Hepatocyte (in vitro differentiated cells): ENCODE results near the gene BCL11A. TPM values are rescaled to one million over a fixed set of nuclear protein-coding genes. Genes with fewer than 3 reads are reported as not detected.

Experiments used
- DNase-seq: peaks from one replicate; pipeline ENCODE4 v3.0.0-alpha.2; 2016; ENCODE audit warnings: low spot score
- H2AFZ ChIP-seq: fragments of 200-600 bp; sonication (generic); 2 replicates; pipeline ENCODE4 v1.6.0; 2016; ENCODE audit warnings: antibody characterized with exemption, mild to moderate bottlenecking
- H3K27ac ChIP-seq: fragments of 200-600 bp; sonication (generic); 2 replicates; pipeline ENCODE4 v1.5.1; 2016; ENCODE audit warnings: mild to moderate bottlenecking
- H3K27me3 ChIP-seq: fragments of 200-600 bp; sonication (generic); 2 replicates; pipeline ENCODE4 v1.6.1; 2016
- H3K36me3 ChIP-seq: fragments of 200-600 bp; sonication (generic); replicated peaks from 2 replicates; pipeline ENCODE4 v1.5.1; 2016; ENCODE audit warnings: low read depth; ENCODE audit not compliant: insufficient read depth
- H3K4me1 ChIP-seq: fragments of 200-600 bp; sonication (generic); 2 replicates; pipeline ENCODE4 v1.5.1; 2016; ENCODE audit warnings: mild to moderate bottlenecking, moderate library complexity; ENCODE audit not compliant: insufficient read depth
- H3K4me2 ChIP-seq: fragments of 200-600 bp; sonication (generic); 2 replicates; pipeline ENCODE4 v1.6.0; 2016
- H3K4me3 ChIP-seq: fragments of 200-600 bp; sonication (generic); 2 replicates; pipeline ENCODE4 v1.5.1; 2016; ENCODE audit warnings: mild to moderate bottlenecking
- H3K79me2 ChIP-seq: fragments of 200-600 bp; sonication (generic); 2 replicates; pipeline ENCODE4 v1.6.0; 2017; ENCODE audit warnings: mild to moderate bottlenecking
- H3K9me2 ChIP-seq: fragments of 200-600 bp; sonication (generic); replicated peaks from 2 replicates; pipeline ENCODE4 v1.6.0; 2017; ENCODE audit warnings: mild to moderate bottlenecking; ENCODE audit not compliant: insufficient read depth
- H3K9me3 ChIP-seq: fragments of 200-600 bp; sonication (generic); 2 replicates; pipeline ENCODE4 v1.5.1; 2016; ENCODE audit warnings: low read depth, mild to moderate bottlenecking
- H4K20me1 ChIP-seq: fragments of 200-600 bp; sonication (generic); 2 replicates; pipeline ENCODE4 v1.6.0; 2016; ENCODE audit warnings: mild to moderate bottlenecking; ENCODE audit not compliant: insufficient read depth, poor library complexity, severe bottlenecking
- EZH2 ChIP-seq: fragments of 200-600 bp; sonication (generic); IDR thresholded peaks from 2 replicates; pipeline ENCODE4 v1.6.1; 2016; ENCODE audit warnings: antibody characterized with exemption, mild to moderate bottlenecking, borderline replicate concordance
- EZH2phosphoT487 ChIP-seq: fragments of 200-600 bp; sonication (generic); IDR thresholded peaks from one replicate; pipeline ENCODE4 v1.6.1; 2018; ENCODE audit warnings: antibody characterized with exemption, mild to moderate bottlenecking, low read depth, moderate library complexity; ENCODE audit not compliant: unreplicated experiment, severe bottlenecking
- WGBS: methylation state at CpG from one replicate; pipeline ENCODE4 v1.1.6; 2016; ENCODE audit warnings: low lambda C conversion rate; ENCODE audit errors: missing lambda C conversion rate; 5-methylcytosine and 5-hydroxymethylcytosine counted together
- polyA plus RNA-seq: library from polyadenylated mRNA; unstranded; fragments of >200 nt; fragmentation: Nextera tagmentation; extraction: Ambion mirVana; gene quantifications from 2 replicates; pipeline ENCODE4 v1.2.1, GENCODE V29; 2016
- total RNA-seq: library from RNA; depleted of rRNA; stranded (reverse); fragments of >200 nt; gene quantifications from 2 replicates; pipeline ENCODE4 v1.2.3, GENCODE V29; 2014
- TF ChIP-seq, protein P1 (sequence below): fragments of 200-600 bp; sonication (generic); IDR thresholded peaks from 2 replicates; pipeline ENCODE4 v1.5.1; 2016; ENCODE audit warnings: antibody characterized with exemption, mild to moderate bottlenecking; ENCODE audit not compliant: poor library complexity

The BCL11A gene
- total and polyA plus RNA-seq, 2 experiments from 2014 or later, result 14.4 to 22.6 TPM

DNA sequence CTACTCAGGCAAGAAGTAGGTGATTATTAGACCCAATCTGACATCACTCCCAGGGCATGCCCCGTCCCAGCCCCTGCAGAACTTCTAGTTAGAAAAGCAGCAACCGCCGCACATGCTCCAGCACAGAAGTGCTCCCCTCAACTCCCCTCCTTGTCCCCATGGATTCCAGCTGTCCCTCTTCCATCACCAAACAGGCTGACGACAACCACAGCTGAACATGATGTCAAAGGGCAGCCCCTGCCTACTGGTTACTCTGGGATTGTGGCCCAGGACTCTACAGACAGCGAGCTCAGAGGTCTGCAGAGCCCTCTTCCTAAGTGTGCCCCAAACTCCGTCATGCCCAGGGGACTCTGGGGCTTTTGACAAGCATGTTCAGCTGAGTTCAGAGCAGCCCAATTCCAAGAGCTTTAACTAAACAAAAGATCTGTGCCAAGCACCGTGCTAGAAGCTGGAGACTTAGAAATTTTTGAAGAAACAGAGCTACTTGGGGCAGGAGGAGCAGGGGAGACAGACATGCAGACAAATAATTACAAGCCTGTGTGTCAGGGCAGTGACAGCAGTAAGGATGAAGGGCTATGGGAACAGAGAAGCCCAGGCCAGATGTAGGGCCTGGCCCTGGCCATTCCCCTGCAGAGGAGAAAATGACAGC, 148.1 kb downstream of the BCL11A start:
- H3K9me3 ChIP-seq, result no peaks in the 10 kb centered on the region
- no peak overlapping the region for H2AFZ ChIP-seq
- H3K27me3 ChIP-seq, result no peaks in the 10 kb centered on the region
- H3K79me2 ChIP-seq, result no peaks in the 10 kb centered on the region
- H3K9me2 ChIP-seq, result no peaks in the 10 kb centered on the region
- DNase-seq, result no peak
- no peaks in the 10 kb centered on the region for H4K20me1 ChIP-seq
- H3K27ac ChIP-seq, result no peak overlapping the region
- TF ChIP-seq EZH2phosphoT487 (no peak), EZH2 (no peak)
- TF ChIP-seq, protein P1, sequence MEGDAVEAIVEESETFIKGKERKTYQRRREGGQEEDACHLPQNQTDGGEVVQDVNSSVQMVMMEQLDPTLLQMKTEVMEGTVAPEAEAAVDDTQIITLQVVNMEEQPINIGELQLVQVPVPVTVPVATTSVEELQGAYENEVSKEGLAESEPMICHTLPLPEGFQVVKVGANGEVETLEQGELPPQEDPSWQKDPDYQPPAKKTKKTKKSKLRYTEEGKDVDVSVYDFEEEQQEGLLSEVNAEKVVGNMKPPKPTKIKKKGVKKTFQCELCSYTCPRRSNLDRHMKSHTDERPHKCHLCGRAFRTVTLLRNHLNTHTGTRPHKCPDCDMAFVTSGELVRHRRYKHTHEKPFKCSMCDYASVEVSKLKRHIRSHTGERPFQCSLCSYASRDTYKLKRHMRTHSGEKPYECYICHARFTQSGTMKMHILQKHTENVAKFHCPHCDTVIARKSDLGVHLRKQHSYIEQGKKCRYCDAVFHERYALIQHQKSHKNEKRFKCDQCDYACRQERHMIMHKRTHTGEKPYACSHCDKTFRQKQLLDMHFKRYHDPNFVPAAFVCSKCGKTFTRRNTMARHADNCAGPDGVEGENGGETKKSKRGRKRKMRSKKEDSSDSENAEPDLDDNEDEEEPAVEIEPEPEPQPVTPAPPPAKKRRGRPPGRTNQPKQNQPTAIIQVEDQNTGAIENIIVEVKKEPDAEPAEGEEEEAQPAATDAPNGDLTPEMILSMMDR, result no peak
- no peak overlapping the region for H3K4me3 ChIP-seq
- WGBS, result 84% methylated on average over 7 of the region's 7 CpGs
- H3K36me3 ChIP-seq, result no peaks in the 10 kb centered on the region
- peaks cover 19% of the 10 kb centered on the region for H3K4me1 ChIP-seq
- H3K4me2 ChIP-seq, result no peak overlapping the region

Other genes starting within 250 kb of the BCL11A start
- gene PAPOLG, start 202.6 kb upstream of the BCL11A start, total RNA-seq, result 13.5 and 14.4 TPM in 2 replicates
- gene PAPOLG, start 202.6 kb upstream of the BCL11A start, polyA plus RNA-seq, result 3.4 and 6.6 TPM in 2 replicates